ENCODE data around the gene HNRNPLL.

- TF ChIP-seq POLR2A (IDR thresholded peaks at IDR 0.05) = no peak
- TF ChIP-seq, protein P1, sequence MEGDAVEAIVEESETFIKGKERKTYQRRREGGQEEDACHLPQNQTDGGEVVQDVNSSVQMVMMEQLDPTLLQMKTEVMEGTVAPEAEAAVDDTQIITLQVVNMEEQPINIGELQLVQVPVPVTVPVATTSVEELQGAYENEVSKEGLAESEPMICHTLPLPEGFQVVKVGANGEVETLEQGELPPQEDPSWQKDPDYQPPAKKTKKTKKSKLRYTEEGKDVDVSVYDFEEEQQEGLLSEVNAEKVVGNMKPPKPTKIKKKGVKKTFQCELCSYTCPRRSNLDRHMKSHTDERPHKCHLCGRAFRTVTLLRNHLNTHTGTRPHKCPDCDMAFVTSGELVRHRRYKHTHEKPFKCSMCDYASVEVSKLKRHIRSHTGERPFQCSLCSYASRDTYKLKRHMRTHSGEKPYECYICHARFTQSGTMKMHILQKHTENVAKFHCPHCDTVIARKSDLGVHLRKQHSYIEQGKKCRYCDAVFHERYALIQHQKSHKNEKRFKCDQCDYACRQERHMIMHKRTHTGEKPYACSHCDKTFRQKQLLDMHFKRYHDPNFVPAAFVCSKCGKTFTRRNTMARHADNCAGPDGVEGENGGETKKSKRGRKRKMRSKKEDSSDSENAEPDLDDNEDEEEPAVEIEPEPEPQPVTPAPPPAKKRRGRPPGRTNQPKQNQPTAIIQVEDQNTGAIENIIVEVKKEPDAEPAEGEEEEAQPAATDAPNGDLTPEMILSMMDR (IDR thresholded peaks at IDR 0.05) = no peak
These were observed 29.2 kb upstream of the HNRNPLL start for GRCh38 chr2:38631976-38632375.

Measured in testis (tissue), 2 donors.